K562 (cell line): ENCODE results near the gene RPS6KA4. TPM values are rescaled to one million over a fixed set of nuclear protein-coding genes. Genes with fewer than 3 reads are reported as not detected.

ENCODE experiments used
- ATF1 ChIP-seq, 2 experiments: fragments of 450-650 bp in 1 of 2; IDR thresholded peaks; 2 replicates each; pipeline ENCODE4 v1.6.1; 2016; ENCODE audit warnings: missing compliant biosample characterization in 1 of 2, missing genetic modification characterization in 1 of 2
- CLOCK ChIP-seq: fragments of 250-450 bp; sonication (Bioruptor Pico); IDR thresholded peaks from 2 replicates; pipeline ENCODE4 v1.4.0; 2020; ENCODE audit warnings: mild to moderate bottlenecking, moderate library complexity, borderline replicate concordance
- DNMT1 ChIP-seq: fragments of 450-650 bp; IDR thresholded peaks from 2 replicates; pipeline ENCODE4 v1.6.1; 2016; ENCODE audit warnings: antibody characterized with exemption, mild to moderate bottlenecking
- HDAC1 ChIP-seq, 2 experiments: fragments of 450-650 bp; IDR thresholded peaks; 2 replicates each; pipeline ENCODE4 v1.6.1; 2016 to 2017; ENCODE audit warnings: inconsistent platforms in 1 of 2, mild to moderate bottlenecking in 1 of 2, moderate library complexity in 1 of 2
- HOXB6 ChIP-seq: fragments of 250-450 bp; sonication (Bioruptor Pico); IDR thresholded peaks from 2 replicates; pipeline ENCODE4 v1.5.1; 2022; ENCODE audit warnings: mild to moderate bottlenecking, borderline replicate concordance
- IRF9 ChIP-seq: fragments of 450-650 bp; IDR thresholded peaks from 2 replicates; pipeline ENCODE4 v1.6.1; 2016; ENCODE audit warnings: missing biosample characterization, missing genetic modification characterization
- NELFE ChIP-seq: IDR thresholded peaks from 2 replicates; pipeline ENCODE4 v1.6.1; 2011; ENCODE audit warnings: mild to moderate bottlenecking; ENCODE audit not compliant: insufficient read depth, insufficient read length
- NFRKB ChIP-seq: fragments of 450-650 bp; IDR thresholded peaks from 2 replicates; pipeline ENCODE4 v1.6.1; 2016; ENCODE audit warnings: low read depth
- NFXL1 ChIP-seq: fragments of 450-650 bp; formaldehyde crosslinking; IDR thresholded peaks from 2 replicates; pipeline ENCODE4 v1.4.0; 2021; ENCODE audit warnings: mild to moderate bottlenecking
- SRSF7 ChIP-seq: fragments of 200-400 bp; formaldehyde crosslinking; optimal IDR thresholded peaks from 2 replicates; pipeline ENCODE3; 2017; ENCODE audit warnings: mild to moderate bottlenecking, low read depth, low read length
- U2AF2 ChIP-seq: fragments of 200-400 bp; formaldehyde crosslinking; optimal IDR thresholded peaks from 2 replicates; pipeline ENCODE3; 2017; ENCODE audit warnings: low read depth, mild to moderate bottlenecking, low read length
- ZNF407 ChIP-seq: fragments of 450-650 bp; IDR thresholded peaks from 2 replicates; pipeline ENCODE4 v1.6.1; 2016; ENCODE audit warnings: low read depth
- ZNF639 ChIP-seq, 2 experiments: fragments of 200-800 bp in 1 of 2; sonication (Bioruptor generic) in 1 of 2; sonication (generic) in 1 of 2; formaldehyde crosslinking in 1 of 2; IDR thresholded peaks in 1 of 2; conservative IDR thresholded peaks in 1 of 2; 2 replicates each; pipeline versions ENCODE4 v1.5.0 to v1.6.1; 2016 to 2020; ENCODE audit warnings: missing compliant biosample characterization in 1 of 2, missing genetic modification characterization in 1 of 2, missing genetic modification reagents in 1 of 2
- polyA plus RNA-seq, 8 experiments: library from polyadenylated mRNA; depleted of rRNA in 4 of 8; stranded (reverse) in 5 of 8; unstranded in 3 of 8; fragments of >200 nt; fragmentation: Nextera tagmentation in 2 of 8; fragmentation: Illumina TruSeq in 1 of 8; extraction: Ambion mirVana in 2 of 8; extraction: Trizol in 1 of 8; gene quantifications; 2 replicates each; pipeline versions ENCODE4 v1.2.1 to v1.2.3, GENCODE V29; 2011 to 2014; ENCODE audit warnings: inconsistent platforms in 1 of 8, missing spikeins in 1 of 8
- total RNA-seq, 7 experiments: library from RNA; depleted of rRNA in 6 of 7; stranded (reverse); fragments of >200 nt in 6 of 7; fragmentation: Illumina TruSeq in 2 of 7; extraction: Trizol in 2 of 7; gene quantifications; 2 replicates each; pipeline versions ENCODE4 v1.2.1 to v1.2.3, GENCODE V29; 2011 to 2021; ENCODE audit warnings: low replicate concordance in 1 of 7

Gene RPS6KA4
- total and polyA plus RNA-seq, 9 of the 15 experiments (the other 6 are each of a cell fraction or from before 2014, with no cell fraction given) = 0.15 to 23.8 (median 9.8) TPM

- TF ChIP-seq ZNF407 (peak; percentile 44; the same call in 1 of the 2 replicates), HDAC1 (IDR thresholded peaks at IDR 0.05) (peak in 1 of 2 experiments; percentile 96; a peak in 2 of 4 replicates), HOXB6 (no peak), IRF9 (tag) (peak; percentile 49; the same call in 1 of the 2 replicates), CLOCK (no peak), NFXL1 (CRISPR knock-in tag) (no peak), U2AF2 (no peak), ATF1 (CRISPR knock-in tag; IDR thresholded peaks at IDR 0.05) (no peak), ATF1 (tag; IDR thresholded peaks at IDR 0.05) (peak; percentile 46), ZNF639 (CRISPR knock-in tag; conservative IDR thresholded peaks at IDR 0.05 in 1 of 2, IDR thresholded peaks at IDR 0.05 in 1 of 2) (peak in 1 of 2 experiments; percentile 72; a peak in 2 of 4 replicates), DNMT1 (peak; percentile 93), NFRKB (peak; percentile 89), SRSF7 (no peak), NELFE (no peak)
These were observed 27.2 kb upstream of the RPS6KA4 start (continued) for GRCh38 chr11:64331569-64332371.
